OCI-LY3 (cell line): ENCODE data around the gene BOD1L1.

Experiments used
- CTCF ChIP-seq: fragments of 200-600, 300-600 bp; sonication (generic); IDR thresholded peaks from 2 replicates; pipeline ENCODE4 v1.5.1; 2014; ENCODE audit warnings: antibody characterized with exemption, low read length, low read depth
- EZH2phosphoT487 ChIP-seq: fragments of 200-600 bp; shearing (Covaris generic); IDR thresholded peaks from 2 replicates; pipeline ENCODE4 v1.6.1; 2018; ENCODE audit warnings: antibody characterized with exemption, mixed run types, low read depth

GRCh38 chr4:13527981-13528820 lies 99.3 kb downstream of the BOD1L1 start:
- TF ChIP-seq CTCF (no peak), EZH2phosphoT487 (no peak)
